ENCODE data around the gene ATP23. TPM values are rescaled to one million over a fixed set of nuclear protein-coding genes. Genes with fewer than 3 reads are reported as not detected.

Gene ATP23
- 10 to 100 TPM; 17.1 to 18.7 TPM for total RNA-seq

- peak; percentile 93 for DNase-seq
- peak within 1 kb of the TSS; percentile 98 for H3K27ac Mint-ChIP-seq
- no peaks in the 10 kb centered on the region for H3K9me3 Mint-ChIP-seq
- peaks cover 55% of the 10 kb centered on the region for H3K4me1 Mint-ChIP-seq
- H3K27me3 Mint-ChIP-seq: no peaks in the 10 kb centered on the region
- CTCF ChIA-PET: interaction anchor here (1.6 kb wide), 1 partner anchor 36 kb away, joined by 4 read pairs; no protein-coding TSS in a partner anchor
- POLR2A ChIA-PET: interaction anchor here (0.6 to 2.1 kb wide), 12 partner anchors 8 to 185 kb away, joined by 3 to 15 read pairs (median 6); partner anchors contain the start of gene TSFM
- peaks cover 3% of the 10 kb centered on the region for H3K36me3 Mint-ChIP-seq (ENCODE audit: low read depth)
- peak within 1 kb of the TSS; percentile 84 for H3K4me3 Mint-ChIP-seq
Observed at GRCh38 chr12:57941165-57941894, at the start of gene ATP23. TSS of gene ATP23 (plus strand) at chr12:57941567. CDS start at chr12:57941702, 135 bp downstream.

DNA sequence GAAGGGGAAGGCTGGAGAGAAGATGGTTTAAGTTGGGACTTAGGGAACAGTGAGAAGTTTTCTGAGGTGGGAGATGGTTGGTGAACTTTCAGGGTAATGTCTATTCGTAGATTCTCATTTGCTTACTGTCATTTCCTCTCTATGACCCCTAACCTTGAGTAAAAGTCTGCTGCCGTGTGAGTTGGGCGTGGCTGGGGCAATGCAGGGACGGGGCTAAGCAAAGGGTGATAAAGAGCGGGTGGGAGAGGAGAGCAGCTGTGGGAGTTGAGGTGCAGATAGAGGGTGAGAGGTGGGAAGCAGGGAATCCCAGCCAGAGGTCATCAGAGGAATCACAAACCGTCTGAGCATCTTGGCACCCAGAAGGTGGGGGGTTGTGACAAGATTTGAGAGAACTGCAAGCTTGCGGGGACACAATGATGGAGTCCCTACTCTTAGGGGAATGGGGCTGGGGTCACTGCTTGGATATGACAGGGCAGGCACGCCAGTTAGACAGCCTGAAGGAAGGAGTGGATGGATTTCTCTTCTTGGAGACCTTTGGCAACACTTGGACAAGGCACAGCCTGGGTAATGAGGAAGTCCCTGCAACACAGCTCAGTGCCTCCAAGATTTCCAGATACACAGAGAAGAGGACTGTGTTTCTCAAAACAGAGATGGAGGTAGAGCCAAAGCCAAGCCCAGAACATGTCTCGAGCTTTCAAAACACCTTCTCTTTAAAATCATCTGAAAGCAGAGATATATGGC lies 49.0 kb upstream of the ATP23 start:
- ChIA-PET CTCF (no interaction called here), POLR2A (interaction anchor here (0.8 to 1.6 kb wide), 3 partner anchors 15 to 49 kb away, joined by 3 to 6 read pairs (median 4); partner anchors contain the start of gene ATP23)
- Mint-ChIP-seq H3K36me3 (ENCODE audit: low read depth) (no peaks in the 10 kb centered on the region), H3K9me3 (no peaks in the 10 kb centered on the region), H3K27ac (no peak overlapping the region), H3K4me3 (no peak overlapping the region), H3K27me3 (peaks cover 8% of the 10 kb centered on the region), H3K4me1 (peaks cover 46% of the 10 kb centered on the region)
- no peak for DNase-seq

GRCh38 chr12:57893431-57894353 lies 47.7 kb upstream of the ATP23 start:
- H3K4me1 Mint-ChIP-seq: peaks cover 49% of the 10 kb centered on the region
- POLR2A ChIA-PET: interaction anchor here (1.6 to 3.2 kb wide), 2 partner anchors 29 to 47 kb away, joined by 6 to 15 read pairs; partner anchors contain the start of gene ATP23

GRCh38 chr12:57894399-57895292 lies 46.7 kb upstream of the ATP23 start:
- Mint-ChIP-seq H3K4me1 (peaks cover 55% of the 10 kb centered on the region), H3K36me3 (ENCODE audit: low read depth) (no peaks in the 10 kb centered on the region), H3K9me3 (no peaks in the 10 kb centered on the region), H3K27me3 (peaks cover 8% of the 10 kb centered on the region), H3K4me3 (no peak overlapping the region), H3K27ac (no peak overlapping the region)
- DNase-seq: no peak
- ChIA-PET CTCF (interaction anchor here (0.7 to 6.1 kb wide), 5 partner anchors 10 to 112 kb away, joined by 3 to 36 read pairs (median 6); partner anchors contain the start of gene TSFM), POLR2A (interaction anchor here (0.6 to 6.2 kb wide), 5 partner anchors 17 to 123 kb away, joined by 3 to 74 read pairs (median 5); partner anchors contain the start of genes ATP23, CTDSP2, EEF1AKMT3 and METTL1)

More at GRCh38 chr12:57893431-57894353, 47.7 kb upstream of the ATP23 start:
- H3K4me3 Mint-ChIP-seq: no peak overlapping the region
- H3K36me3 Mint-ChIP-seq (ENCODE audit: low read depth): no peaks in the 10 kb centered on the region
- CTCF ChIA-PET: interaction anchor here (2.6 kb wide), 1 partner anchor 11 kb away, joined by 17 read pairs; no protein-coding TSS in a partner anchor
- H3K27ac Mint-ChIP-seq: no peak overlapping the region
- H3K27me3 Mint-ChIP-seq: peaks cover 8% of the 10 kb centered on the region
- no peak for DNase-seq
- H3K9me3 Mint-ChIP-seq: no peaks in the 10 kb centered on the region

- POLR2A ChIA-PET: interaction anchor here (1.0 to 6.2 kb wide), 5 partner anchors 26 to 154 kb away, joined by 3 to 74 read pairs (median 5); partner anchors contain the start of genes ATP23, CTDSP2, EEF1AKMT3 and METTL1
Observed at GRCh38 chr12:57895389-57896114, 45.8 kb upstream of the ATP23 start.

GRCh38 chr12:57896115-57896433 lies 45.3 kb upstream of the ATP23 start:
- Mint-ChIP-seq H3K36me3 (ENCODE audit: low read depth) (no peaks in the 10 kb centered on the region), H3K4me3 (no peak overlapping the region), H3K9me3 (no peaks in the 10 kb centered on the region), H3K27ac (no peak overlapping the region), H3K27me3 (peaks cover 3% of the 10 kb centered on the region), H3K4me1 (peaks cover 58% of the 10 kb centered on the region)
- no peak for DNase-seq
- ChIA-PET POLR2A (interaction anchor here (1.0 to 6.2 kb wide), 7 partner anchors 26 to 154 kb away, joined by 3 to 74 read pairs (median 4); partner anchors contain the start of genes ATP23, CTDSP2 and TSFM), CTCF (interaction anchor here (0.6 to 6.1 kb wide), 9 partner anchors 9 to 139 kb away, joined by 4 to 36 read pairs (median 8); partner anchors contain the start of gene TSFM)

More at GRCh38 chr12:57895389-57896114, 45.8 kb upstream of the ATP23 start:
- peak overlapping the region; percentile 17 for H3K4me3 Mint-ChIP-seq
- H3K27me3 Mint-ChIP-seq: peaks cover 3% of the 10 kb centered on the region
- H3K9me3 Mint-ChIP-seq: no peaks in the 10 kb centered on the region
- peaks cover 58% of the 10 kb centered on the region for H3K4me1 Mint-ChIP-seq
- no peak overlapping the region for H3K27ac Mint-ChIP-seq
- no peak for DNase-seq
- no peaks in the 10 kb centered on the region for H3K36me3 Mint-ChIP-seq (ENCODE audit: low read depth)
- CTCF ChIA-PET: interaction anchor here (0.9 to 6.1 kb wide), 9 partner anchors 9 to 139 kb away, joined by 3 to 36 read pairs (median 6); partner anchors contain the start of gene TSFM

DNA sequence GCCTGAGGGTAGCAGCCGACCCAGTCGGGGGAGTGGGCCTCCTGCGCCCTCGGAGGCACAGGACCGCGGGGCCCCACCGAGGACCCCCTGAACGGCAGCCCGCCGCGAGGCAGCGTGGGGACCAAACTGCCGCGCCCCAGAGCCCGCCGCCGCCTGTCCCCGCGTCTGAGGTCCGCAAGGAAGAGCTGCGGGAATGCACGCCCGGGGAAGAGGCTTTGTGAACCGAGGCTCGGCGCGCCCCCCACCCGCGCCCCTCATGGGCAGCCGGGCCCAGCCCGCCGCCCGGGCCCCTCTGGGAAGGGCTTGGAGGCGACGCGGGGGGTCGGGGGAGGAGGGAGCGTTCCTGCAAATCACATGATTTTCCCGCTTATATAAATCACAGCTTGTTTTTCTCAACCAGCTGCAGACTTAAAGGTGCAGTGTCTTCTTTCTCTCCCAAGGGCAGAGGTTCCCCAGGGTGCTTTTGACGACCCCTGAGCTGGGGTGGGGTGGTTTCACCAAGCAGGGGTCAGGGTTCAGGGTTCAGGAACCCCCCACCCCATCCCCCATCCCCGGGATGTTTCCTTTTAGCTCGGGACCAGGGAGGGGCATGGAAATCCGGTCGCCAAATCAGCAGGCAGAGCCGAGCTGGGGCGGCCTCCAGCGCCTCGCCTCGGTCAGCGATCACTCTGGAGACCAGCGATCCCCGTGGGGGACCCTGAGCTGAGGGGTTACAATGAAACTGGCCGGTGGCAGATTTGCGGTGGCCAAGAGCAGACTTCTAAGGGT lies 44.7 kb upstream of the ATP23 start:
- ChIA-PET POLR2A (interaction anchor here (0.7 to 6.2 kb wide), 9 partner anchors 9 to 155 kb away, joined by 3 to 74 read pairs (median 4); partner anchors contain the start of genes ATP23, CTDSP2, EEF1AKMT3 and METTL1), CTCF (interaction anchor here (0.6 to 6.1 kb wide), 12 partner anchors 9 to 253 kb away, joined by 3 to 36 read pairs (median 6); partner anchors contain the start of gene TSFM)
- peak overlapping the region; percentile 61 for H3K27ac Mint-ChIP-seq
- H3K27me3 Mint-ChIP-seq: peaks cover 3% of the 10 kb centered on the region
- peaks cover 60% of the 10 kb centered on the region for H3K4me1 Mint-ChIP-seq
- peak overlapping the region; percentile 42 for H3K4me3 Mint-ChIP-seq
- DNase-seq: no peak
- H3K36me3 Mint-ChIP-seq (ENCODE audit: low read depth): no peaks in the 10 kb centered on the region
- H3K9me3 Mint-ChIP-seq: no peaks in the 10 kb centered on the region

GRCh38 chr12:57897286-57897974 lies 43.9 kb upstream of the ATP23 start:
- peak overlapping the region; percentile 15 for H3K4me3 Mint-ChIP-seq
- peaks cover 1% of the 10 kb centered on the region for H3K27me3 Mint-ChIP-seq
- H3K9me3 Mint-ChIP-seq: no peaks in the 10 kb centered on the region
- H3K27ac Mint-ChIP-seq: peak overlapping the region; percentile 98
- DNase-seq: no peak
- peaks cover 60% of the 10 kb centered on the region for H3K4me1 Mint-ChIP-seq
- no peaks in the 10 kb centered on the region for H3K36me3 Mint-ChIP-seq (ENCODE audit: low read depth)
- ChIA-PET POLR2A (interaction anchor here (0.7 to 6.2 kb wide), 9 partner anchors 10 to 125 kb away, joined by 3 to 74 read pairs (median 4); partner anchors contain the start of genes ATP23, CTDSP2, EEF1AKMT3 and METTL1), CTCF (interaction anchor here (1.0 to 6.1 kb wide), 9 partner anchors 8 to 141 kb away, joined by 3 to 36 read pairs (median 8); partner anchors contain the start of gene TSFM)

DNA sequence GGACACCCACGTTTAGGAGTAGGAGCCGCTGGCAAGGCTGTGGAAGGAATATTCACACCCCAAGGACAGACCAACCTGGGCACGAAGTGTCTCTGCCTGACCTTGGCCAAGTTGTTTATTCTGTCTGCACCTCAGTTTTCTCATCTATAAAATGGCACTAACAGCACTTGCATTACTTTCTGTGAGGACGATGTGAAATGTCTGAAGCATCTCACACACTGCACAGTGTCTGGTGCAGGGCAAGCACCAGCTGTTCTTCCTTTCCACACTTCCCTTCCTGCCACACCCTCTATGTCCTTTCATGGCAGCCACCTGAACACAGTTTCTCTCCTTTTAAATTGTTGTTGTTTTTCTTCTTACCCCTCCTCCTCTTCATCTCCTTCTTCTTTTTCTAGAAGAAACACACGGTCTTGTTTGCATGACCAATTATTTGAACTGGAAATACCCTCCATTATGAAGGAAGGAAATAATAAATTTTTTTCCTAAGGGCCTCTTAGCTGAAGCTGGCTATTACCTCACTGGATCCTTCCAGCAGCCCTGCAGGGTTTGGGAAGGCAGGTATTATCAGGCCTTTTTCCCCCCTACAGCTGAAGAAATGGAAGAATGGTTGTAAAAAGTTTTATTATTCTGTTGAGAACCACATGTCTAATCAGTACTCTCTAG lies 42.9 kb upstream of the ATP23 start:
- ChIA-PET POLR2A (interaction anchor here (0.8 to 6.2 kb wide), 15 partner anchors 9 to 142 kb away, joined by 3 to 74 read pairs (median 5); partner anchors contain the start of genes ATP23 and CTDSP2), CTCF (interaction anchor here (1.1 to 6.1 kb wide), 15 partner anchors 10 to 142 kb away, joined by 3 to 36 read pairs (median 7); partner anchors contain the start of genes EEF1AKMT3, METTL1 and TSFM)
- peaks cover 60% of the 10 kb centered on the region for H3K4me1 Mint-ChIP-seq
- peak overlapping the region; percentile 98 for H3K27ac Mint-ChIP-seq
- peak overlapping the region; percentile 15 for H3K4me3 Mint-ChIP-seq
- H3K36me3 Mint-ChIP-seq (ENCODE audit: low read depth): no peaks in the 10 kb centered on the region
- H3K27me3 Mint-ChIP-seq: peaks cover 1% of the 10 kb centered on the region
- peak; percentile 27 for DNase-seq
- H3K9me3 Mint-ChIP-seq: no peaks in the 10 kb centered on the region
